Measurements from ENCODE around the gene ANAPC7. TPM values are rescaled to one million over a fixed set of nuclear protein-coding genes. Genes with fewer than 3 reads are reported as not detected.
A peak's percentile ranks its signal among the peaks of the same experiment; 100 is the strongest.

Gene ANAPC7
- total and polyA plus RNA-seq, 9 of the 15 experiments (the other 6 are each of a cell fraction or from before 2014, with no cell fraction given): 46.7 to 158 (median 109) TPM

GRCh38 chr12:110354172-110354780, 49.2 kb downstream of the ANAPC7 start (continued):
- no peak for TF ChIP-seq ZBTB8A (IDR thresholded peaks at IDR 0.05; ENCODE audit: partially characterized antibody)
- 0 out of 2 replicates have a peak, but pooled peaks have one; percentile 1 for TF ChIP-seq THRA (IDR thresholded peaks at IDR 0.05)
- TF ChIP-seq GATA2 (CRISPR knock-in tag; IDR thresholded peaks at IDR 0.05): peak; percentile 97
- TF ChIP-seq OTX1 (CRISPR knock-in tag; IDR thresholded peaks at IDR 0.05): no peak
- TF ChIP-seq ZFP36 (IDR thresholded peaks at IDR 0.05; ENCODE audit: low read depth, low read length, partially characterized antibody): no peak
- TF ChIP-seq ZNF324 (CRISPR knock-in tag; IDR thresholded peaks at IDR 0.05): no peak
- peak; percentile 95 for TF ChIP-seq FOSL1 (tag; conservative IDR thresholded peaks at IDR 0.05)
- peak; percentile 34 for TF ChIP-seq RFX1 (IDR thresholded peaks at IDR 0.05)
- no peak for TF ChIP-seq GTF2A2 (tag; IDR thresholded peaks at IDR 0.05)
- TF ChIP-seq KAT2B (IDR thresholded peaks at IDR 0.05; ENCODE audit: low read depth, low read length): no peak
- no peak for TF ChIP-seq TSHZ1 (CRISPR knock-in tag; IDR thresholded peaks at IDR 0.05)
- peak in 1 of 2 experiments; percentile 38; a peak in 1 of 4 replicates for TF ChIP-seq MAZ (CRISPR knock-in tag; conservative IDR thresholded peaks at IDR 0.05 in 1 of 2, IDR thresholded peaks at IDR 0.05 in 1 of 2)
- TF ChIP-seq ZNF41 (CRISPR knock-in tag; conservative IDR thresholded peaks at IDR 0.05): no peak
- no peak; the same call in 1 of the 2 replicates for TF ChIP-seq ZSCAN29 (IDR thresholded peaks at IDR 0.05)
- no peak for TF ChIP-seq NFRKB (IDR thresholded peaks at IDR 0.05; ENCODE audit: low read depth)
- TF ChIP-seq TFAM (CRISPR knock-in tag; conservative IDR thresholded peaks at IDR 0.05): no peak
- peak; percentile 60 for TF ChIP-seq SP1 (CRISPR knock-in tag; IDR thresholded peaks at IDR 0.05)
- TF ChIP-seq HMGXB4 (CRISPR knock-in tag; IDR thresholded peaks at IDR 0.05): no peak
- TF ChIP-seq GMEB1 (CRISPR knock-in tag; IDR thresholded peaks at IDR 0.05): no peak
- TF ChIP-seq ASH1L (IDR thresholded peaks at IDR 0.05; ENCODE audit: borderline replicate concordance, low read depth, partially characterized antibody): no peak
- TF ChIP-seq CXXC5 (CRISPR knock-in tag; IDR thresholded peaks at IDR 0.05): peak; percentile 60
- no peak for TF ChIP-seq PRMT5 (CRISPR knock-in tag; IDR thresholded peaks at IDR 0.05)
